Measurements from ENCODE around the gene LDAH. TPM values are rescaled to one million over a fixed set of nuclear protein-coding genes. Genes with fewer than 3 reads are reported as not detected.

LDAH gene
- total RNA-seq, 1 experiment from 2014 or later = 17.8 TPM

DNA sequence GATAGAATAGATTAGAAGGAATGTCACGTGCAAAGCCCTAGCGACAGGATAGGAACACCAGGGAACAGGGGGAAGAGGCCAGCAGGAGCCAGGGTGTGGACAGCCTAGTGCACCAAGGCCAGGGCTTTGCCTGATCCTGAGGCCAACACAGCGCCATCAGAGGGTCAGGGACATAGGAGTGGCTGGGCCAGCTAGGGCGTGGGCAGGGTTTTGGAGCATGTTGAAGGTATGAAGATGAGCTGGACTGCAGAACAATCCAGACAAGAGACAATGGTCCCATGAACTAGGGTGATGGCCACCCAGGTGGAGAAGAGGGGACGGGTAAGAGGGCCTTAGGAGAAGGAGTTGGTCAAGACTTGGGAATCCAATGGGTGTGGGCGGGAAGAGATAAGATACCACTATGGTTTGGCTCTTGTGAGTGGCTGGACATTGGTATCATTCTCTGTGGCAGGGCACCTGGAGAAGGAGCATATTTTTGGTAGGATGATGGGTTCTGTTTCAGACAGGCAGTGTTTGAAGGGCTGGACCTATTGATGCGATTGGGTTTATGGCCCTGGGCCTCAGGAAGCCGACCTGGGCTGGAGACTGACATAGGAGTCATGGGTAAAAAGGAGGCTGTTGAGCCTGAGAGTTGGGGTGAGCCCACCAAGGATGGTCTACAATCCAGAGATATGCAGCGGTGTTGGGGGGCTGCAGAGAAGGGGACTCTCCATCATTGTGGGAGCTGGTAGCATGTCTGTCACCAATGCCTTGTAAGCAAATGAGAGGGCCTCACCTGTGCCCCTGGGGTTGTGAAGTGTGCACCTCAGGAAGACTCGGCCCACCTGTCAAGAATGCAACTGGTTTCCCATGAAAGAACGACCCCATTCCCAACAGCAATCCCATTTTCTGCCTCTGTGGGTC lies 170.0 kb downstream of the LDAH start:
- no peak for DNase-seq (ENCODE audit: low read depth)

DNA sequence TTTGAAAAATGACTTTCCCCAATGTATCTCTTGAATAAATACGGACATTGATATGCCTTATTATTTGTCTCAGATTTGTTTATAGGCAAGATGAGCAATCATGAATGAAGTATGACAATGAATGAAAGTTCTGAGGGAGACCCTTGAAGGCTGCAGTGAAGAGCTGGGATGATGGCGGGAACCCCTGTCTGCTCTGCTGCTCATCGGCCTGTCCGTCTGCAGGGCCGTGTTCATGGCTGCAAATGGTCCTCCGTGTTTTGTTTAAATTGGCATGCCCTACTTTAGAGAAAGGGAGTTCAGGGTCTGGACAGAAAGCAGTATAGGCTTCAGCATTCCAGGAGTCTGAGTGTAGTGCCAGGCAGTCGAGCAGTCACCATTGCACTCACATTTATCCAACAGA lies 170.8 kb downstream of the LDAH start:
- DNase-seq (ENCODE audit: low read depth) = no peak

DNA sequence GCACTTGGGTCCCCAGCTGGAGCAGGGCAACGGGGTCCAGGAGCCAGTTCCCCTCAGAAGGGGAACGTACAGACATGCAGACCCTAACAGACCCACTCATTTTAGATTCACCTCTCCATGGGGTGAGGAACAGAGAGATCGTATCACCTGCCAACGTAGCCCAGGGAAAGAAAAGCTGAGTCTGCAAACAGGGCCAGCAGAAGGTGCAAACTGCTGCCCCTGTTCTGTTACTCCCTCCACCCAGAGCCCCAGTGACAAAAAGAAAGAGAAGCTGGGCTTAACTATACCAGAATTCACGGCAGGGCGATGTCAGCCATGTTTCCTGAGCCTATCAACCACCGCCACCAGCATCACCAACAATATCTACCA lies 171.2 kb downstream of the LDAH start:
- no peak for DNase-seq (ENCODE audit: low read depth)

DNA sequence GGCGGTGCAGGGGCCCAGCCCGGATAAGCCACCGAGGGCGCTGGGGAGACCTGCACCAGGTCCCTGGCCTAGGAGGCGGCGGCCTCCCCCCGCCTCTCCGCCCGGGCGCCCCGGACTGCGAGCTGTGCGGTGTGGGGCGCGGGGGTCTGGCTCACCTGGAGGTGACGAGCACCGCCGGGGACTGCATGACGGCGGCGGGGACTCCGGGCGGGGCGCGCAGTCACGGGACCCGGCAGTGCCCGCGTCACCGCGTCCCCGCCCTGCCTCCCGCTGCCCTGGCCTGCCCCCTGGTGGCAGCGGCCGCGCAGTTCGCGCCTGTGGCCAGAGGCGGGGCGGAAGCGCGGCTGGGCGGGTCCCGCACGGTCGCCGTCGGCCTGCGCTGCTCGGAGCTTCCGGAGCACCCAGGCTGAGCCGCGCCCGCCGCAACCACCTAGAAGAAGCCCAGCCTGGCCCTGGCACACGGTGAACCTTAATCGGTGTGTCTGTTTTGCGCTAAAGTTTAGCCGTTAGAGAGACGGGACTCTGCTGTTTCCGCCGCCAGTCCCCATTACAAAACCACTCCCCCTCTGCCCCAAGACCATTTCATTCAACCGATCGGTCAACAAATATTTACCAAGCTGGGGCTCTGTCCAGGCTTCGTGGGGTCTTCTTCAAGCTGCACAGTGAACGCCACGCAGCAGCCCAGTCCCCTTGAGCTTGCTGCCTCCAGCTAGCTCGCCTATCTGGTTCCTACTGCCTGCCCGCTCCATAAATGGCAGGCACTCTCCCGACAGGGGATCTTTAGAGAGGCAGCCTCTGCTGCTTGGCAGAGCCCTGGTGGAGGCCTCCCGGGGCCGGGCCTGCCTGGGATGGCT lies 171.8 kb downstream of the LDAH start, which contains the start of gene HS1BP3:
HS1BP3 (minus strand) TSS at position 222 of the 854 bp plus-strand sequence; CDS start at position 187, 35 bp downstream.
- DNase-seq (ENCODE audit: low read depth) = peak; percentile 81

DNA sequence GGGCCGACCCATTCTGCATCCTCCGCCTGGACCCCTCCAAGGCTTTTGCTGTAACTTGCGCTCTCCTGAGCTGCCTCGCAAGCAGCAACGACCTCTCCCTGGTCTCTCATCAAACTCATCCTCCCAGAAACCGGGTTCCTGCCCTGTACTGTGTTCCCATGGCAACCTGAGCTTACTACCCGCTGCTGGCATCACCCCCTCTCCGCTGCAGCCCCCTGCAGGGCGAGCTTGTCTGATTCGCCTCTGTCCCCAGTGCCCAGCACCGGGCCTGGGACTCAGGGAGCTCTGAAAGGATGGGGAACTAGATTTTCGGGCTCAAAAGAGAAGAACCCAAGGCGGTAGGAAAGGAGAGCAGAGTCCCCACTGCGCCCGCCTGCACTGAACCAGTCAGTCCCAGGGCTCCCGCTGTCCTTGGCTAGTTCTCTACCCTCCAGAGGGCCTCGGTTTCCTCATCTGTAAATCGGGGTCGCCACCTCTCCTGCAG lies 172.5 kb downstream of the LDAH start:
- DNase-seq (ENCODE audit: low read depth) = peak; percentile 49

DNA sequence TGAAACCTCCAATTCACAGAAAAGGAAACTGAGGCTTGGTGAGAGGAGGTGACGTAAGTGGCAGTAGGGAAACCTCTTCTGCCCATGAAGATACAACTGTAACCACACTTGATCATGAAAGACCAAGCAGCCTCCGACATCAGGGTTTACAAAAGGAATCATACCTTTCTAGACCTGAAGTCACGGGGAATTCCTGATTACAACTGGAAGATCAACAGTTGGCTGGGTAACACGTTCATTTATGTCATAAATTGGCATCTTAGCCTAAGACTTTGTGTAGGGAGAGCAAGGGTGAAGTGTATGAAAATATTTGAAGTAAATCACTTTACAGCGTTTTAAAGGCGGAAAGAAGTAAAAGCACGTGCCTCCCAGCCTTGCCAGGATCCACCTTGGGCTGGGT lies 172.9 kb downstream of the LDAH start:
- no peak for DNase-seq (ENCODE audit: low read depth)

DNA sequence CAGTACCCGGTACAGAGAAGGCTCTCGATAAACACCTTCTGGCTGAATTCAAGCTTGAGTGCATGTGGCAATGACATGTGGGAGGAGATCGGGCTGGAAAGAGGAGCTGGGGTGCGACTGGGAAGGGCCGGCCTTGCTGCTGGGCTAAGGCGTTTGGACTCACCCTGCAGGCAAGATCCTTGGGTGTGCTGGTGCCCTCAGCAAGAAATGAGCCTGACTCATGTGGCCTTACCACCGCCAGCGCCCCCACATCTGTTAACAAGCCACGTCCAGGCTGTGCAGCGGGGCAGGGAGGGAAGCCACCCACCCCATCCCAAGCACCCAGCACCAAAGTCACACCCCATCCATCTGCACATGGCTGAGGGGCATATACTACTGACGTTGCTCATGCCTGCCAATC lies 173.3 kb downstream of the LDAH start:
- no peak for DNase-seq (ENCODE audit: low read depth)

DNA sequence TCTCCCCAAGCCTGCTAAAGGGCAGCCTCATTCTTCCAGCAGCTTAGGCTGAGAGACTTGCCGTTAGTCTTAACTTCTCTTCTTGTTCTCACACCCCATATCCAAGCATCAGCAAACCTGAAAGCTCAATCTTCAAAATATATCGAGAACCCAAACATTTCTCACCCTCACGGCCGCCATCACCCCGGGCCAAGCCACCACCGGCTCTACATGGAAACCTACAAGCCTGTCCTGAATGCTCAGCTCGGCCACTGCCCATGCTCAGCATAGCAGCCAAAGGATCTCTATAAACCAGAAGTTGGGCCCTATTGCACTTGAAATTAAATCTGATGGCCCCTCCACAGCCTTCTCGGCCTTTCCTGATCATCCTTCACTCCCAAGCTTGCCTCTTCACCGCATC lies 174.1 kb downstream of the LDAH start:
- no peak for DNase-seq (ENCODE audit: low read depth)

DNA sequence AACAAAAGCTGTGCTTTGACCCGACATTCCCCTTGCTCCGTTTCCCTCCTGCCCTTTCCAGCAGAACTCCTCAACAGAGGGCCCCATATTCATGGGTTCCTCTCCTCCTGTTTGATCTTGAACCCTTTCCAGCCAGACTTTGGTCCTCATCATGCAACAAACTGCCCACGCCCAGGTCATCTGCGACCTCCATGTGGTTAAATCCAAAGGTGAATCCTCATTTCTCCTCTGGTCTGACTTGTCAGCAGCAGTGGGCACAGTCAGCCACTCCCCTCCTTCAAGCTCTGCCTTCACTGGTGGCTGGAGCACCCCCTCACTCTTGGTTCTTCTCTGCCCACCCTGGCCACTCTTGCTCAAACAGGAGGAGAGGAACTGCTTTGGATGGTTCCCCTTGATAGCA lies 174.7 kb downstream of the LDAH start:
- no peak for DNase-seq (ENCODE audit: low read depth)

DNA sequence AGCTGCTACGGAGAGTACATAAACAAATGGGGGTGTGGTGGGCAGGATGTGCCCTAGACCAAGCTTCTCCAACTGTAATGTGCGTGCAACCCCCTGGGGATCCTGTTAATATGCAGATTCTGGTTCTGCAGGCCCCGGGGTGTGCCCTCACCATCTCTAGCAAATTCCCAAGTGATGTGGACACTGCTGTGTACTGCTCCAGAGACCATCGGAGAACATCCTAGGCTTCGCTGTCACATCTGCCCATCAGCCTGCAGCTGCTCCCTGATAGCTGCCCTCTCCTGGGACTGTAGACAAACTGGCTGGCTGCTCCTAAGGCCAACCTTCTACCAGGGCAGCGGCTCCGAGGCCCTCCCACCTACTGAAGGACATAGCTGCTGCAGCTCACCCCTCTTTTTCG lies 175.2 kb downstream of the LDAH start:
- no peak for DNase-seq (ENCODE audit: low read depth)

DNA sequence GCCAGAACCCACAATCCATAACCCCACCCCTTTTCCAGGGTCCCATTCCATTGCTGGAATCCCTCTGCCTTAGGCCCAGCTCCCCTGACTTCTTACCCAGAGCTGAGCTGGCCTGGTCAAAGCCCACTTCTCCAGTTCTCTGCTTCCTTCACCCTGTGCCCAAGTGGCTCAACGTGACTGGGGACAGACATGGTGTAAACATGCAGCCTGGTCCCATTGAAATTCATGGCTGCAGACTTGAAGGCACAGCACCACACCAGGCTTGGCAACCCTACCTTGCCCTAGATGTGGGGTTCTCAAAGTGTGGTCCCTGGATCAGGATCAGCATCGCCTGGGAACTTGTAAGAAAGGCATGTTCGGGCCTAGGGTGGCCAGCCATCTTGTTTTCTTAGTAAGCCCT lies 175.7 kb downstream of the LDAH start:
- no peak for DNase-seq (ENCODE audit: low read depth)

DNA sequence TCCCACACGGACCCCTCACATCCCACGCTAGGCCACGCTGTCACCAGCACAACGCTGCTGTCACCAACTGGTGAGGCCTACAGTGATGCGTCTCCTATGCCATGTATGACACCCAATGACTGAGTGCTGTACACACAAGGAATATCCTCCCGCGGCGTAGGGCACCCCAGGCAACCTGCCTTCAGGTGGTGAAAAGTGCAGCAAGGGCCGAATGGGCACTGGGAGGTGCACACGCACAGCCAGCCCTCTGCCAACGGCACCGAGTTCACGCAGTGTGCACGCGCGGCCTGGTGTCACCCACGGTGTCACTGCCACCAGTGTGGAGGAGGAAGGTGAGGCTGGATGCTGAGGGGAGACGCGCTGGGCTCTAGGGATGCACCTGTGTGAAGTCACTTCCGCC lies 176.5 kb downstream of the LDAH start:
- DNase-seq (ENCODE audit: low read depth) = no peak

DNA sequence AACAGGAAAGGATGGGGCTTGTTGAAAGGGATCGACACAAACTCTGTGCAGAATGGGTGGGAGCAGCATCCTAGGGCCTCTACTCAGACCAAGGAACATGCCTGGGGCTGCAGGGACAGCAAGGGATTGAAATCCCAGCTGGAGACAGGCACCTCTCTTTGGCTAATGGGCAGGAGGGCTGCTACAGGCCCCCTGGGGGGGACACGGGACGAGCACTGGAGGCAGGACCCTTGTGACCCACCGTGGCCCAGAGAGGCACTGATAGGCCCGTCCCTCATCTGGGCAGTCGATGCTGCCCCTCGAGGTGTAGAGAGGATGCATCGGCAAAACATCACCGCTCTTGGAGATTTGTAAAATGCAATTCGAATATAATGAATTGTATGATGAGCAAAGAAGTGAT lies 177.1 kb downstream of the LDAH start:
- DNase-seq (ENCODE audit: low read depth) = no peak

DNA sequence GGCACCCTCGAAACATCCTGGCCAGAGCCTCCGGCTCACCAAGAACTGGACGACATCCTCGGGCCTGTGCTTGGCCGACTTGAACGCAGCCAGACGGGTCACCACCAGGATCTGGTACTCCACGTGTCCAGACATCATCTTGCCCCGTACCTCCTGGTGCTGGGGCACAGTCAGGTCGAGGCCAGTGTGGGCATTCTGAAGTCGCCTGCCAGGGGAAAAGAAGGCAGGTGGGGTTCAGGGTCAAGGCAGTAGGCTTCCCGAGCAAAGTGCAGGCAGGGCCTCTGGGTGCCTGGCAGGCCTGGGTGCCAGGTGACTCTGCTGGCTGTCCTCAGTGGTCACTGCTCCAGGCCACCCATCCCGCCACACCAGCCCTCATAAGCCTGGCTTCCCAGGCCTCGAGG lies 177.6 kb downstream of the LDAH start:
- no peak for DNase-seq (ENCODE audit: low read depth)

DNA sequence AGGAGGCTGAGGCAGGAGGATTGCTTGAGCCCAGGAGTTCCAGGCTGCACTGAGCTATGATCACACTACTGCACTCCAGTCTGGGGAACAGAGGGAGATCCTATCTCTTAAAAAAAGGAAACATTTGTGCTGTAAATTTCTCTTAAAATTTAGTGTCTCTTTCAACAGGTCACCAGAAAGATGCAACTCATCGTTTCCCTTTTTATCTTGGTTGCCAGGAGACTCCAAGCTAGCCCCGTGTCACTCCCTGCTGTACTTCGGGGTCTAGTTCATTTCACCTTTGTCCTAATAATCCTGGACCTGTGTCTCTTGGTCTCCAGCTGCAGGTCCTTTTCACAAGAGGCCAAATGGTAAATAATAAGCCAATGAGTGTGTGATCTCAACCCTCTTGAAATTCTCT lies 179.1 kb downstream of the LDAH start:
- DNase-seq (ENCODE audit: low read depth) = no peak

DNA sequence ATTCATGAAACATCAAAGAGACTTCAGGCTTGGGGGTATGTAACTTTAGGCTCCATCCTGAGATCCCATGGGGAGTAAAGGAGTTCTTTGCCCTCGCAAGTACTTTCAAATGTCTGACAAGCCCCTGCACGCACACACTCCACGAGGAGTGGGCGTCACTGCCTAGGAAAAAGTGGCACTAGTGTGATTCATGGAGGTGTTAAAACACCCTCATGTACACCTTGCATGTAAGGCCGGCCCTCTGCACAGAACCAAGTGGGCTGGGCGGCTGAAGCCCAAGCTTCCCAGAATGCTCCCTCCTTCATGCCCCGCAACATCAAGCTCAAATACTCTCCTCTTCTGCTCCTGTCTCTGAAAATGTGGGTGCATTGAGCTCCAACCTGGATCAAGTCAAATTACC lies 179.8 kb downstream of the LDAH start:
- DNase-seq (ENCODE audit: low read depth) = no peak

DNA sequence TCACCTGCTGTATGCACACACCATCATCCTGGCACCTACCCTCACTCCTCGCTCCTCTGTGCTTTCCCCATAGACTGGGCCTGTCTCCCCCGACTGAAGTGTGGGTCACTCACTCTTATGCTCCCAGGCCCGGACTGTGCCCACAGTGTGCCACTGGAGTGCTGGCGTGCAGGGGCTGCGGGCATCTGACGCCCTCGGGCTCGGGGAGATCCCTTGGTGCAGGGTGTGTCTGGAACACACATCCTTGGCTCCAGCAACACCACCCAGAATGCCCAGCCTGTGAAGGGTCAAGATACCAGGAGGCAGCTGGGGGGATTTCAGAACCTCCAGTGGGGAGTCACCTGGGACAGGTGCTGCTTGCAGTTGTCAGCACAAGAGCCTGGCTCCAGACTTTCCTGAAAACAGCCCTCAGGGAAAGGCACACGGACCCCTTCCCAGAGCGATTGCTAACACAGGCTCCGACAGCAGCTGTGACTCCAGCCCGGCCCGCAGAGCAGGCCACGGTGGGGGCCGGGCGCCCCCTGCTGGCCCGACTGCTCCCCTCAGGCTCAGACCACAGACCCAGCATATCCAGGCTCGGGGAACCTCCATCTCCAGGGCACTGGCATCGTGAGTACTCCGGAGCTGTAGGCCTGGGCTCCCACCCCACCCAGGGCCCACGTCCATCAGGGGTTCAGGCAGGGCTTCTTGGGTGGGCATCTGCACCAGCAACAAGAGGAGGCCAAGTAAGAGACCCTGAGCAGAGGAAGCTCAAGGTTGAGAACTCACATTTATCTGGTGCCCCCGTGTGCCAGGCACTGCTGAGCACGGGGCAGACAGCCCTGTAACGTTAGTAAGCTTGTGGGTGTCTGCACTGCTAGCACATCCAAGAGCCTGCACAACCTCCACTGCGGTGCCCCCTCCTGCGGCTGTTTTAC lies 180.6 kb downstream of the LDAH start:
- DNase-seq (ENCODE audit: low read depth) = peak; percentile 76

DNA sequence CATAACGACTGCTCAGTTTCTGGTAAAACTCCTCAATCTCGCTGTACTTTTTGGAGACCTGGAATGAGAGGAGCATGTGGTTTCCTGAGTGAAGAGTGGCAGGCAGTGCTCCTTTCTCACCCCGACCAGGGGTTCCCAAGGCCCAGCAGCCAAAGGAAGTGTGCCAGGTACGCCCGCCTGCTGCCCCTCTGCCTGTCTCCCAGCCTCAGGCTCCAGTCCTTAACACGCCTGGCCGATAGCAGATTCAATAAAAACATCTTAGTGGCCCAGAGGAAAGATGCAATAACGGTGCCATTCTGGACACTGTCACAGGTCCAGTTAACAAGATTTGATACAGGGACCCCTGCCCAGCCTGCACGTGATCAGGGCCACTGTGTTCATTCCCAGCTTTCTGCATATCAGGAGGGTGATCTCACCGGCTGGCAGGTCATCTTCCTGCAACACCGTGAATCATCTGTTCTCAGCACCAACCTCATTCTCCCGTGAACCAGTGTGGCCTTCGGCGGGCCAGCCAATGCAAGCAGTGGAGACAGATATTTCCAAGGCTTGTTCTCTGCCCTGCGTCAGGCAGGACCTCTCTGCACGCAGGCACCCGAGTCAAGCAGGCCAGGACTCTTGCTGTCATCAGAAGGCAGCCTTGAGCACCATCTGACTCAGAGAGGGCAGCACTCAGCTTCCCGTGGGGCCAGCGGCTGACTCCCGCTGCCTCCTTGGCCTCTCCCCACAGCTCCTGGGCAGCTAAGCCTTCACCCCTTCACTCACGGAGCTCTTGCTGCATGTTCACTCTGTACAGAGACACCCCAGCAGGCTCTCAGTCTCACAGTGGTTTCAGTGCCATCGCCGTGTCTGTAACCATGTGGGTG lies 181.5 kb downstream of the LDAH start:
- DNase-seq (ENCODE audit: low read depth) = peak; percentile 73

DNA sequence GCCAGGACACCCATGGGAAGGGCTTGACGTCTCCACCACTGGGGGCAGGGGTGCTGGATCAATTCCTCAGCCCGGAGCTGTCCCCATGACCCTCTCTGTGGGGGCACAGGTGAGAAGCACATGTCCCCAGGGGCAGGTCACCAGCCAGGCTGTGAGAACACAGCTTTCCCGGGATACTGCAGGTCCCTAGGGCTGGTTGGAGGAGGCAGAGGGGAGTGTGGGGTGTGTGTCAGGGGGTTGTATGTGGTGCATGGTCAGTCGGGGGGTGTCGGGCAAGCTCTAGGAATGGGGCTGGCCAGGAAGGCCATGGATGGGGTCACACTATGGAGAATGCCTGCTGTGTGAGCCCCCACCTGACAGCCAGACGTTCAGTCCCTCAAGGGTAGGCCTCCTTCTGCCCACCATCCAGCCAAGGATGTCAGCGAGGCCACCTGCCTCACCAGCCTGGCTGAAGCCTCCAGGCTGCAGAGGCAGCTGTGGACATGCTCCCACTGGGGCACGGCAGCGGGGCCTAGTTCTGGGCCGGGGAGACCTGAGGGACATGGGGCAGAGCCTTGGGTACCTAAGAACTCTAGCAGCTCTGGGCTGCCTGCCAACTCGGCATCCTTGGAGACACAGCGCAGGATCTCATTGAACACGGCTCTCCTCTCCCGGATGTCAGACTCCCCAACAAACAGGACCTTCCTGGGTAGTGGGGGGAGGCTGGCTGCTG lies 182.3 kb downstream of the LDAH start:
- DNase-seq (ENCODE audit: low read depth) = no peak

Data from HT1080 (cell line).